Peyer's patch (tissue), 4 donors: ENCODE results near the gene NT5C3A.
"Not testable (repeated sequence)": the region's sequence is repeated elsewhere in the genome, so short reads cannot be mapped to it uniquely, and the experiment has no call there.

ENCODE experiments used
- CTCF ChIP-seq, 6 experiments: fragments of 450-650 bp in 4 of 6; fragments of 200-600 bp in 2 of 6; sonication (generic) in 1 of 6; IDR thresholded peaks; one replicate each; pipeline ENCODE4 v1.5.1; 2017 to 2019; ENCODE audit warnings: antibody characterized with exemption in 6 of 6, mild to moderate bottlenecking in 3 of 6, moderate library complexity in 1 of 6
- POLR2A ChIP-seq, 2 donors: fragments of 450-650 bp; IDR thresholded peaks; one replicate each; pipeline ENCODE4 v1.5.1; 2017; ENCODE audit warnings: antibody characterized with exemption in 2 of 2, mild to moderate bottlenecking in 2 of 2, moderate library complexity in 2 of 2

- TF ChIP-seq CTCF, POLR2A (IDR thresholded peaks at IDR 0.05): not testable (repeated sequence)
These were observed 95.9 kb downstream of the NT5C3A start for GRCh38 chr7:32966489-32967267.
